Stimulated activated CD4-positive, alpha-beta T cell treated with anti-CD3 and anti-CD28 coated beads, Interleukin-1b, Interleukin-23, amount 100 ng/mL, for 48 hours (primary cell): ENCODE measurements around the gene NIN.

Experiments
- DNase-seq: peaks from one replicate; pipeline ENCODE4 v3.0.0-alpha.2; 2020

The NIN gene

GRCh38 chr14:50785457-50786063 lies 45.4 kb downstream of the NIN start:
- no peak for DNase-seq

- no peak for DNase-seq
Observed at GRCh38 chr14:50784683-50785456, 46.1 kb downstream of the NIN start.

DNA sequence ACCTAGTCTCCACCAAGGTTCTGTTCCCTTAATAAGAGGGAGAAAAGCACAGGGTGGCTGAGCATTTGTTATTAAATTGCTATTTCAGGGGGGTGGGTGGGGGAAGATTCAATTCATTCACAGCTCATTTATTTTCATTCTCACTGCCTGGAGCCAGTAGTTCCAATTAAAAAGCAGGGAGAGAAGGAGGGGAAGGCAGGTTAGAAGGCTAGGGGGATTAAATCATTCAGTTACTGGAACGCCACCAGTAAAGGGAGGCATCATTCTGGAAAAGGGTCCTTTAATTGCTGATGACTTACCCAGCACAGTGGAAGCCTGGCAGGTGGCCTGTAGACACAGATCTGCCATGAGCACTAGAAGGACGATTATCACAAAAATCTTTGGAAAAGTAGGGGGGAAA lies 47.4 kb downstream of the NIN start:
- no peak for DNase-seq

GRCh38 chr14:50780393-50780792 lies 50.6 kb downstream of the NIN start:
- DNase-seq: no peak

GRCh38 chr14:50778721-50779483 lies 52.1 kb downstream of the NIN start:
- DNase-seq: no peak

DNA sequence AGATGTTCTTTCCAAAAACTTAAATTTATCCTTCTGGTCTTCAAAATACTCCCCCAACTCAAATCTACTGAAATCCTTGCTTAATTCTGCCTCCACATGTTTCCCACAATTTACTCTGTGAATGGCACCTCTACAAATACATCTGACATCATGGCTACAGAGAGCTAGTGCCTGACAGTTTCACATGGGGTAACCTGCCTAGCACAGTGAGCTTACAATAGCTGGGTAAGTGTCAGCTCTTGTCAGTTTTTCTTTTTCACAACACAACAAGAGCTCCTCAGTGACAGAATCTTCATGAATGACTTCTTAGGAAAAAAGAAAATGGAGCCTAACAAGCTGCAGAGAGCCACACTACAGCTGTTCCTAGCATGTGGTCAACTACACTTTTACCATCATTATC lies 54.4 kb downstream of the NIN start:
- no peak for DNase-seq

GRCh38 chr14:50775357-50775756 lies 55.6 kb downstream of the NIN start:
- no peak for DNase-seq

DNA sequence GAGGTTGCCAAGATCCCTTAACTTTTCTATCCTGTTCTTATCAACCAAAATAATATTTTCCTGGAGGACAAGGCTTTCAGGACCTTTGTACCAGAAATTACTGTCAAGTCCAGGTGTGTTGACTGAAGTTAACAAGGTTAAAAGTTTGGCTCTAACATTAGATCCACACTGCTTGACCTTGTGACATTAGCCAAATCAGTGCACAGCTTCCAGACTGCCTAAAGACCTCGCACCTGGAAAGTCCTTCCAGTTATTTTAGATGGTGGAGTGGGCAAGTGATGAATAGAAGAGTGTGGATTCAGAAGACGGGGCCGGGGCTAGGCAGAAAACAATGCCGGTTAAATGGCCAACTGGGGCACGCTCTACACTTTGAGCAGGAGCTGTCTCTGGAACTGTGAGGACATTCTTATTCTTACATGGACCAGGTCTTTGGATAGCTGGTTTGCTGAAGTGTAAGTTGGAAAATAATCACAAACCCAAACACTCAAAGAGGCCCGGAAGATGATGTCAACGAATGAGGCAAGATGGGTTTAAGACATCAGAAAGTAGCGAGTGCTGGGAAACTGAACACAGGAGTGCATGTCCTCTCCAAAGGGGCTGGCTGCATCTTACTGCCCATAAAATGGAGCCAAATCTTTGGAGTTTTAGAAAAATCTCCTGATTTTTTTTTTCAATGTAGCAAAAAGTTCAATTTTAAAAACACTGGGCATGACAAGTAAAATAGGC lies 56.3 kb downstream of the NIN start:
- DNase-seq: no peak

- peak; percentile 27 for DNase-seq
Observed at GRCh38 chr14:50773632-50774541, 57.1 kb downstream of the NIN start.

GRCh38 chr14:50772412-50772811 lies 58.5 kb downstream of the NIN start:
- no peak for DNase-seq

GRCh38 chr14:50770586-50770985 lies 60.4 kb downstream of the NIN start:
- no peak for DNase-seq

GRCh38 chr14:50769863-50770500 lies 61.0 kb downstream of the NIN start:
- DNase-seq: no peak

DNA sequence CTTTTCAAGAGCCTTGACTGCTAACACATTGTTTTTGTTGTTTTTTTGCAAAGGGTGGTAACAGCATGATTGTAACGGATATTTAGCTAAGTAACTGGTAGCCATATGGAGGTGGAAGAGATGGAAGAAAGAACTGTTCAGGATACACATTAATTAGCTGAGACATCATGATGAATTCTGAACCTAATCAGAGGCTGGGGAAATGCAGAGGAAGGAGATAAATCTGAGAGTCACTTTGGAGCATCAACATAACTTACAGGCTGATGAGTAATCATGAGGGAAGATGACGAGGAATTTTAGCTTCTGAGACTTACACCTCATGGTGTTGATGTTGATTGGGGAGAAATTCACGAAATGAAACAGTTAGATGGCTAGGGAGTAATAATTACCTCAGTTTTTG lies 62.3 kb downstream of the NIN start:
- DNase-seq: no peak

DNA sequence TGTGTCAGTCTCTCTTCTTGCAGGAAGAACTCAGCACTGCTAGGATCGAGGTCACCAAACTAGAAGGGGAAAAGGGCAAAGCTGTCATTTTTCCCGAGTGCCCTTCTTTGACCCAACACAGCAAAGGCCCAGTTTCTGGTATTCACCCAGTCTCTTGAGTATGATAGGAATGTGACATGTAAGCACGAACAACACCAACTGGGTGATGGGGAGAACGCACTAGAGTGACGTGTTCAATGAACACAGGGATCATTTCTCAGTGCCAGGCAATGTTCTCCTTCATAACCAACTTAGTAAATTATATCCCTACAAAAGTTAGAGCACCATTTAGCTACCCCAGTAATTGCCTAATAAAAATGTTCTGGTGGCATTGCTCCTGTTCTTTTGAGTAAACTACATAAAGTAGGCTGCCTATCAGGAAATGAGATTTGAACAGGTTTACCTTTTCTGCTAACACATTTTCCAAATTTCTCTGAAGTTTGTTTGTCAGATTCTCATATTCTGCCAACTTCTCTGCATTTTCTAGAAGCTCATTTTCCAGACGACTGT lies 64.5 kb downstream of the NIN start:
- no peak for DNase-seq

DNA sequence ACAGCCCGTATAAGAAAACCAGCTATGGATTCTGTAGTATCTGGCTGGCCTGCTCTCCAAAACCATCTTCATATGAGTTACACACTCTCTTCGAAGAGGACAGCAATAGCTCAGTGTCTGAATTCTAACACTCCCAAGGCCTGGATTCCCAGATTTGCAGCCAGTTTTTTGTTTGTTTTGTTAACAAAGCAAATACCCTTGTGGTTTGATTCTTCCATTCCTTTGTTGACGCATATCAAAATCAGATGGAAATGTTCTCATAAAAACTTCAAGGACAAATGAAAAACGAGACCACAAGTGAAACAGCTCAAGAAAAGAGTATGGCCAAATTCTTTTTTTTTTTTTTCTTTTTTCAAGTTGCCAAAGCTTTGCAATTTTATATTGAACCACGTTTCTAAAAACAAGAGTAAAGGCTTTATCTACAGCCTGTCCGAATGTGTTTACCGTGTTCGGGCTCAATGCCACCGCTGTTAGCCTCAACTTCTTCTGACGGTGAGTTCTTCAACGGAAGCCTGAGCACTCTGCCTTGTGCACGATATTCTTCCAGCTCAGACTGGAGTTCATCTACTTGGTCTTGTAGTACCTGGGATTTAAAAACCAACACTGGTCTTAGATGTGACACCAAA lies 67.5 kb downstream of the NIN start:
- DNase-seq: no peak

DNA sequence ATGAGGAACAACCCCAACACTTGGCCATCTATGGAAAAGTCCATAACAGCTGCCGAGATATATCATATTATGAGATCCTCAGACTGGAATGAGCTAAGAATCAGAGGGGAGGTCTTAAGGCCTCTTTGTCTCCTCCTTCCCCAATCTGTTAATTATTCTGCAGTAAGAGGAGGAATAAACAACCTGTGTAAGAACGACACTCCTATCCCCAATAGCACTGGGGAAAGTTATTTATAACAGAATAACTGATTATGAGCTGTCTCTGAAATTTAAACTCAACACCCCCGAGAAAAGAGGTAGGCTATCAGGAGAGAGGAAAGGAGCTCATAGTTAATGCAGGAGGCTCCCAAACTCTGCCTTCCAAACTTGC lies 68.0 kb downstream of the NIN start:
- no peak for DNase-seq

DNA sequence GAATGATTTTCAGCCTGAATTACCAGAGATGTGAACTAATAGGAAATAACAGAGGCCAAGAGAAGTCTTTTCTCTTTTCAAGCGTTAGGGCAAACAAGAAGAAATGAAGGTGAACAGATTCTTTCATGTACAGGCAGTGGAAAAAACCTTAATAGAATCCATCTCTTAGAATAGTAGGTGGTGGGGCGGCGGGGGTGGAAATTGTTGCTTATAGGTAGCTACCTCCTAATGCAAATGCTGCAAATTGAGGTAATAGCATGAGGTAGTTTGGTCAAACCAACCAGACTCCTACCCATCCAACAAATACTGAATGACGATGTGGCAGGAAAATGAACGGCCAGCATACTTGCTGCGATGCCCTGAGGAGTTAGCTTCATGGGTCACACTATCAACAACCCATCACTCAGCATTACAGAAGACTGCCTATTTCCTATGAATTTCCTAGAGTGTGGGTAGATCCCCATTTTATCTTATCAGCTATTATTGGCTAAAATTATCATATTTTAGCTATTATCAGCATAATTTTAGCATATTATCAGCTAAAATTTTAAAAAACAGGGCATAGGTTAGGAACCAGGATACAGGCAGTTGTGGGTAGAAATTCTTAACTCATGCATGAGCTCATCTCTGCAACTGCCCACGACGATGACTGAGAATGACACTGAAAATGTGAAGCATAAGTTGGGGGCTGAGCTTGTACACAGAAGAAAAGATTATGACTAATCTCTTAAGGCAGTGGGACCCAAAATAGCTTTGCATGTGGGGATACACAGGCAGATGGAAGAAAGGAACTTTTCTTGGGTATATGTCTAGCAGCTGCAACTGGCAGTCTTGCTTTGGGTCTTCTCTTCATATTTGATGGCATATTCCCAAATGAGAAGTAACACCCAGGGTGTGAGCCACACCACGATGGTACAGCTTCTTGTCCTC lies 68.7 kb downstream of the NIN start:
- DNase-seq: peak; percentile 71

DNA sequence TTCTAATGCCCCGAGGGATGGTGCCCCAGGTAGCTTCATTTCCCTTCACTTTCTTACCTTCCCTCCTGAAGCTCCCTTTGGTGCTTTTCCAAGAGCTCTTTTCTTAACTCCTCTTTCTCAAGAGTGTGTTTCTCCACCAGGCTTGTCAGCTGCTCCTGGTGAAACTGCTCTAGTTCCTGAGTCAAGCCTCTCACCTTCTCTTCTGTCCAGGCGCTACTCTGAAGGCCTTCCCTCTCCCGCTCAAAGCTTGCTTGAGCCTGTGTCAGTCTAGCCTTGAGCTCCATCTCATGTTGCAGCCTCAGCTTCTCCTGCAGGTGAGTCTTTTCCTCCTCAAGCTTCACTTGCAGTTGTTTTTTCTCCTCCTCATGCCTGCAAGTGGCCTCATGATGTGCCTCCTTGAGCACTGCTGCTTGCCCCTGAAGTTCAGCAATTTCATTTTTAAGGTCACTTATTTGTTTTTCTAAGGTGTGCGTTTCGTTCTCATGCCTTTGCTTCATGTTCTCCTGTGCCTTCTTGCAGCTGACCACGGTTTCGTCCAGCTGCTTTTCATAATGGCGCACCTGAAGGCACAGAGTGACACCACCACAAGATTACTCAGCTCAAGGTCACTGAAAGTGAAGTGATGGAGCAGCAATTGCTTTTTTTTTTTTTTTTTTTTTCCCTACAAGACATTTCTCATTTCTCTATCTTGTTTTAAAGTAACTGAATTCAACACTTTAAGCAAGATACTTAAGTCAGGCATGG lies 71.0 kb downstream of the NIN start:
- DNase-seq: no peak

- no peak for DNase-seq
Observed at GRCh38 chr14:50758945-50759344, 72.0 kb downstream of the NIN start.
